A549 (cell line): Measurements from ENCODE around the gene VWC2. TPM values are rescaled to one million over a fixed set of nuclear protein-coding genes. Genes with fewer than 3 reads are reported as not detected.

Source experiments
- ATAC-seq, 2 experiments: fragments of 200-7000 bp in 1 of 2; fragments of >200 bp in 1 of 2; cut with Nextera tagmentation in 1 of 2; cut with Tn5 transposase in 1 of 2; 3 replicates each; pipeline versions ENCODE4 v1.8.0 to v1.9.1; 2018 to 2020; ENCODE audit warnings: mild to moderate bottlenecking in 1 of 2, moderate library complexity in 1 of 2
- CTCF ChIA-PET: fragments of 300-600 bp; sonication (Branson Sonifier 250); formaldehyde crosslinking; extraction: SDS; loops from one replicate; lab custom pipeline; 2021; ENCODE audit warnings: antibody characterized with exemption, inconsistent platforms; lab: Yijun Ruan, JAX
- POLR2A ChIA-PET: fragments of 350-600 bp; formaldehyde crosslinking; extraction: SDS; loops from one replicate; lab custom pipeline; 2021; ENCODE audit warnings: antibody characterized with exemption, inconsistent platforms; lab: Yijun Ruan, JAX
- DNase-seq, 2 experiments: peaks; one replicate each; pipeline versions ENCODE4 v3.0.0 to v3.0.0-alpha.2; 2011 to 2016; ENCODE audit warnings: low read depth in 1 of 2, low spot score in 1 of 2
- FAIRE-seq: peaks from 2 replicates; lab custom pipeline; 2011; peaks lifted over from hg19 to GRCh38; lab: Jason Lieb, UNC
- H3K27ac ChIP-seq, 2 experiments: fragments of >200 bp; sonication (Bioruptor Twin); formaldehyde crosslinking; 3 replicates each; pipeline ENCODE4 v1.5.1; 2016 to 2017
- H3K4me1 ChIP-seq: fragments of >200 bp; sonication (Bioruptor Twin); formaldehyde crosslinking; 3 replicates; pipeline ENCODE4 v1.6.1; 2016
- H3K4me2 ChIP-seq: fragments of >200 bp; sonication (Bioruptor Twin); formaldehyde crosslinking; 3 replicates; pipeline ENCODE4 v1.6.1; 2016
- H3K4me3 ChIP-seq: fragments of >200 bp; sonication (Bioruptor Twin); formaldehyde crosslinking; 3 replicates; pipeline ENCODE4 v1.5.1; 2016
- H3K9me3 ChIP-seq: fragments of >200 bp; sonication (Bioruptor Twin); formaldehyde crosslinking; 3 replicates; pipeline ENCODE4 v1.6.1; 2016
- CBX8 ChIP-seq: fragments of 200-600 bp; sonication (generic); IDR thresholded peaks from 2 replicates; pipeline ENCODE4 v1.6.1; 2016
- CEBPB ChIP-seq, 2 experiments: fragments of >200 bp in 1 of 2; sonication (Bioruptor Twin) in 1 of 2; formaldehyde crosslinking in 1 of 2; IDR thresholded peaks; 2 replicates each; pipeline ENCODE4 v1.6.1; 2012 to 2016
- CHD2 ChIP-seq: fragments of 150-350 bp; IDR thresholded peaks from 2 replicates; pipeline ENCODE4 v1.6.1; 2014; ENCODE audit warnings: low read length; ENCODE audit not compliant: partially characterized antibody
- E2F6 ChIP-seq: IDR thresholded peaks from 2 replicates; pipeline ENCODE4 v1.6.1; 2012; ENCODE audit warnings: low read depth, borderline replicate concordance
- EHF ChIP-seq: fragments of 250-450 bp; sonication (Bioruptor Pico); IDR thresholded peaks from 2 replicates; pipeline ENCODE4 v1.5.0; 2020; ENCODE audit warnings: mild to moderate bottlenecking
- EHMT2 ChIP-seq: fragments of 200-600 bp; sonication (generic); IDR thresholded peaks from 2 replicates; pipeline ENCODE4 v1.6.1; 2016; ENCODE audit warnings: antibody characterized with exemption, low read depth, mild to moderate bottlenecking, moderate library complexity
- ESRRA ChIP-seq: fragments of 150-350 bp; IDR thresholded peaks from 2 replicates; pipeline ENCODE4 v1.6.1; 2014; ENCODE audit warnings: mild to moderate bottlenecking, low read length, borderline replicate concordance
- FOSB ChIP-seq: fragments of 250-450 bp; sonication (Bioruptor Pico); IDR thresholded peaks from 2 replicates; pipeline ENCODE4 v1.5.0; 2020; ENCODE audit warnings: mild to moderate bottlenecking, moderate library complexity
- FOSL2 ChIP-seq, 2 experiments: fragments of 450-650 bp in 1 of 2; fragments of >200 bp in 1 of 2; sonication (Bioruptor Twin) in 1 of 2; formaldehyde crosslinking; IDR thresholded peaks; 2 replicates each; pipeline versions ENCODE4 v1.5.0 to v1.6.1; 2016 to 2020; ENCODE audit warnings: mild to moderate bottlenecking in 1 of 2, moderate library complexity in 1 of 2
- GATA3 ChIP-seq: IDR thresholded peaks from 2 replicates; pipeline ENCODE4 v1.6.1; 2012; ENCODE audit warnings: borderline replicate concordance
- HES2 ChIP-seq: fragments of >200 bp; sonication (Bioruptor Twin); formaldehyde crosslinking; IDR thresholded peaks from 2 replicates; pipeline ENCODE4 v1.6.1; 2016
- HOXB5 ChIP-seq: fragments of 250-450 bp; sonication (Bioruptor Pico); IDR thresholded peaks from 2 replicates; pipeline ENCODE4 v1.5.0; 2020; ENCODE audit warnings: mild to moderate bottlenecking, moderate library complexity
- JUN ChIP-seq, 2 experiments: fragments of >200 bp; sonication (Bioruptor Twin); formaldehyde crosslinking; IDR thresholded peaks; 2 replicates in 1 of 2; 3 replicates in 1 of 2; pipeline ENCODE4 v1.6.1; 2016 to 2017
- JUNB ChIP-seq: fragments of >200 bp; sonication (Bioruptor Twin); formaldehyde crosslinking; IDR thresholded peaks from 2 replicates; pipeline ENCODE4 v1.6.1; 2016
- MAZ ChIP-seq: fragments of 150-350 bp; IDR thresholded peaks from 2 replicates; pipeline ENCODE4 v1.6.1; 2014; ENCODE audit warnings: antibody characterized with exemption, low read depth, low read length, borderline replicate concordance
- NPAS2 ChIP-seq: fragments of 250-450 bp; sonication (Bioruptor Pico); IDR thresholded peaks from 2 replicates; pipeline ENCODE4 v1.8.0; 2022; ENCODE audit warnings: mild to moderate bottlenecking, moderate library complexity, borderline replicate concordance
- NR3C1 ChIP-seq: fragments of >200 bp; sonication (Bioruptor Twin); formaldehyde crosslinking; IDR thresholded peaks from 3 replicates; pipeline ENCODE4 v1.6.1; 2017
- PBX3 ChIP-seq: IDR thresholded peaks from 2 replicates; pipeline ENCODE4 v1.6.1; 2012
- PHF8 ChIP-seq: fragments of 200-600 bp; sonication (generic); IDR thresholded peaks from 2 replicates; pipeline ENCODE4 v1.6.1; 2016; ENCODE audit warnings: low read depth, mild to moderate bottlenecking, antibody characterized with exemption, moderate library complexity, borderline replicate concordance
- POLR2A ChIP-seq: IDR thresholded peaks from 2 replicates; pipeline ENCODE4 v1.6.1; 2012; ENCODE audit warnings: mild to moderate bottlenecking, low read length
- POLR2AphosphoS2 ChIP-seq: conservative IDR thresholded peaks from 2 replicates; pipeline ENCODE4 v1.6.1; 2012; ENCODE audit warnings: low read length, improper control_type of control experiment, inconsistent platforms
- RCOR1 ChIP-seq: fragments of 150-350 bp; IDR thresholded peaks from 2 replicates; pipeline ENCODE4 v1.6.1; 2014; ENCODE audit warnings: antibody characterized with exemption, low read length, low read depth
- RNF2 ChIP-seq: fragments of 200-600 bp; sonication (generic); IDR thresholded peaks from 2 replicates; pipeline ENCODE4 v1.6.1; 2016; ENCODE audit warnings: low read depth, mild to moderate bottlenecking, antibody characterized with exemption, moderate library complexity, borderline replicate concordance
- SMC3 ChIP-seq: fragments of >200 bp; sonication (Bioruptor Twin); formaldehyde crosslinking; IDR thresholded peaks from 3 replicates; pipeline ENCODE4 v1.6.1; 2018; ENCODE audit warnings: inconsistent platforms
- TFCP2L1 ChIP-seq: fragments of 250-450 bp; sonication (Bioruptor Pico); IDR thresholded peaks from 2 replicates; pipeline ENCODE4 v1.5.0; 2021; ENCODE audit warnings: mild to moderate bottlenecking
- USF2 ChIP-seq: fragments of 450-650 bp; IDR thresholded peaks from 2 replicates; pipeline ENCODE4 v1.6.1; 2014; ENCODE audit warnings: antibody characterized with exemption
- ZC3H11A ChIP-seq: fragments of 450-650 bp; IDR thresholded peaks from 2 replicates; pipeline ENCODE4 v1.6.1; 2014; ENCODE audit warnings: antibody characterized with exemption, mild to moderate bottlenecking
- ZFP36 ChIP-seq: fragments of 450-650 bp; IDR thresholded peaks from 2 replicates; pipeline ENCODE4 v1.6.1; 2014; ENCODE audit warnings: borderline replicate concordance; ENCODE audit not compliant: partially characterized antibody
- ZSCAN20 ChIP-seq: fragments of 250-450 bp; sonication (Bioruptor Pico); IDR thresholded peaks from 2 replicates; pipeline ENCODE4 v1.8.0; 2022; ENCODE audit warnings: mild to moderate bottlenecking, moderate library complexity
- WGBS: methylation state at CpG from one replicate; pipeline ENCODE4 v1.1.6; 2017; ENCODE audit errors: missing lambda C conversion rate; 5-methylcytosine and 5-hydroxymethylcytosine counted together
- polyA plus RNA-seq, 4 experiments: library from polyadenylated mRNA; depleted of rRNA in 3 of 4; stranded (reverse); fragments of >200 nt; fragmentation: RNase III in 1 of 4; extraction: RNeasy Plus Mini Kit Qiagen cat#74134 plus additional on column Dnase treatment in 1 of 4; gene quantifications; 2 replicates in 3 of 4; 3 replicates in 1 of 4; pipeline ENCODE4 v1.2.3, GENCODE V29; 2011 to 2017

VWC2 gene
- polyA plus RNA-seq, 2 of the 4 experiments (the other 2 are of a cell fraction), result not detected

- POLR2A ChIA-PET, result no interaction called here
- H3K9me3 ChIP-seq, result peaks cover 2% of the 10 kb centered on the region; the same call in 1 of the 3 replicates
- no peak overlapping the region for H3K27ac ChIP-seq
- 23% methylated on average over 4 of the region's 4 CpGs for WGBS
- H3K4me2 ChIP-seq, result no peak overlapping the region
- no peaks in the 10 kb centered on the region for H3K4me1 ChIP-seq
- TF ChIP-seq POLR2AphosphoS2 (no peak), POLR2A (no peak)
- TF ChIP-seq, all 56 proteins: peak for 0
- no peak for FAIRE-seq
- ATAC-seq, result no peak
- no peak overlapping the region for H3K4me3 ChIP-seq
- CTCF ChIA-PET, result no interaction called here
- DNase-seq, result no peak
These were observed 2.6 kb upstream of the VWC2 start for GRCh38 chr7:49770838-49771237.

DNA sequence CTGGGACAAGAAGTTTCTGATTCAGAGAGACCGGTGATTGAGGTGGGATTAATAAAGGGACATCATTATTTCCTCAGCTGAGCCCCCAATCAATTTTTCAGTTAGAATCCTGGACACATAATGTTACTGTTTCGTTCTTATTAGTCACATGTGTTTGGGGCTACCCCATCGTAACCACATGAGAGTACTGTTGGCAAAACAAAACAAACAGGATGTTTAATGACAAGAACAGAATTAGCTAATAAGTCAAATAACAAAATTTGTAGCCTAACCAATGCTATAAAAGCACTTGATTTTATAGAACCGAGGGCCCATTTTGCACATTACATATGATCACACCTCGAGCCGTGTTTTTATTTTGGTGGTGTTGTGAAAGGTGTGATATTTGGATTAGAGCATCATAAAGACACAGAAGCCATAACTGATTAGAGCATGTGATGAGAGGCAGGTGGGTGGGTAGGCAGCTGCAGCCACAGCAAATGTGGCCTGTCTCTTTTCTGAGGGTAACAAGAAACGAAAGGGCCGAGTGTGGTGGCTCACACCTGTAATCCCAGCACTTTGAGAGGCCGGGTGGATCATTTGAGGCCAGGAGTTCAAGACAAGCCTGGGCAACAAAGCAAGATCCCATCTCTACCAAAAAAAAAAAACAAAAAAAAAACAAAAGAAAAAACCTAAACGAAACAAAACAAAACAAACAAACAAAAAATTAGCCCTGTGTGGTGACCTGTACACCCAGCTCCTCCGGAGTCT, 1.8 kb upstream of the VWC2 start:
- POLR2A ChIA-PET, result no interaction called here
- DNase-seq (no peak), ATAC-seq (no peak), FAIRE-seq (no peak)
- TF ChIP-seq PHF8, result no peak
- Histone ChIP-seq H3K27ac (no peak overlapping the region), H3K4me1 (no peaks in the 10 kb centered on the region), H3K4me2 (no peak overlapping the region), H3K4me3 (no peak overlapping the region), H3K9me3 (peaks cover 2% of the 10 kb centered on the region; the same call in 1 of the 3 replicates)
- 8% methylated on average over 11 of the region's 11 CpGs for WGBS
- CTCF ChIA-PET, result no interaction called here

DNA sequence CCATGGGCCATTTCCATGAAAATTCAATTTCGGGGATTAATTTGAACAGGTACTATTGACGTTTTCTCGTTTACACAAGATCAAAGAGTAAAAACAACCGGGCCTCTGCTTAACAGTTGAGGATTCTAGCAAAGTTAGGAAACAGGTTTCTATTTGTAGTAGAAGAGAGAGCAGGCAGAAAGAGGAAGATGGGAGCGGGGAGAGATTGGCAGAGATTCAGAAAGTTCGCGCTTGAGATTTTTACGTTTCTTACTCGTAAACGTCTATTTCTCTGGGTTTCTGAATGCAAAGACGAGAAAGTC, 571 bp upstream of the VWC2 start:
- ChIA-PET POLR2A (interaction anchor here (0.6 kb wide), 1 partner anchor 1462 kb away, joined by 4 read pairs; no protein-coding TSS in a partner anchor), CTCF (no interaction called here)
- Histone ChIP-seq H3K4me1 (no peaks in the 10 kb centered on the region), H3K9me3 (peaks cover 2% of the 10 kb centered on the region; the same call in 1 of the 3 replicates), H3K4me2 (no peak overlapping the region), H3K27ac (no peak overlapping the region), H3K4me3 (no peak overlapping the region)
- 39% methylated on average over 11 of the region's 11 CpGs for WGBS
- FAIRE-seq (no peak), ATAC-seq (no peak), DNase-seq (no peak)
- TF ChIP-seq JUN (IDR thresholded peaks at IDR 0.05) (no peak), RNF2 (no peak), RCOR1 (no peak), MAZ (no peak), CEBPB (IDR thresholded peaks at IDR 0.05) (no peak), ESRRA (no peak), E2F6 (no peak), GATA3 (no peak), CBX8 (no peak), ZC3H11A (no peak), ZSCAN20 (CRISPR knock-in tag) (no peak), PBX3 (no peak), ZFP36 (no peak), FOSB (CRISPR knock-in tag) (no peak), EHF (CRISPR knock-in tag) (no peak), NPAS2 (no peak), TFCP2L1 (CRISPR knock-in tag) (no peak)

DNA sequence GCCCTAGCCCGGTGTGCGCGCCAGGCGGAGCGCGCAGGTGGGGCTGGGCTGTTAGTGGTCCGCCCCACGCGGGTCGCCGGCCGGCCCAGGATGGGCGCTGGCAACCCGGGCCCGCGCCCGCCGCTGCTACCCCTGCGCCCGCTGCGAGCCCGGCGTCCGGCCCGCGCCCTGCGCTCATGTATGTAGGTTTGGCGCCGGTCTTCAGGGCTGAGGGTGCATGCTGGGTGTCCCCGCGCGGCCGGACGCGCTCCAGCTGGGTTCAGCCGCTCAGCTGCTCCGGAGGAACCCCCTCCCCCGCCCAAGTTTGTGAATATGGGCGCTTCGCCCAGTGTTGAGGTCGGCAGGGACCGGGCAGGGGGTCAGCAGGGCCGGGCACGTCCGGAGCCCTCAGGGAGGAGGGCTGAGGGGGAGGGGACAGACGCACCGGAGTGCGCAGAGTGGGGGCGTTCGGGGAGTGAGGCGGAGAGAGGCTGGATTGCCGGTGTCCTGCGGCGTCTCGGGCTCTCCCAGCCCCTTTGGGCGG, 559 bp downstream of the VWC2 start:
- TF ChIP-seq CBX8, result no peak
- no peak for TF ChIP-seq GATA3
- no peak for TF ChIP-seq FOSB (CRISPR knock-in tag)
- no peak for TF ChIP-seq HES2
- no peak for TF ChIP-seq FOSL2 (IDR thresholded peaks at IDR 0.05)
- no peak for TF ChIP-seq FOSL2 (CRISPR knock-in tag; IDR thresholded peaks at IDR 0.05)
- no peak for TF ChIP-seq USF2
- TF ChIP-seq EHMT2, result no peak
- no peak for TF ChIP-seq JUNB
- TF ChIP-seq PHF8, result no peak
- TF ChIP-seq CHD2, result no peak
- no peak for TF ChIP-seq RNF2
- no peak for TF ChIP-seq POLR2AphosphoS2
- TF ChIP-seq HOXB5, result no peak
- no peak for TF ChIP-seq SMC3
- TF ChIP-seq NR3C1, result no peak
- no peaks in the 10 kb centered on the region for H3K4me1 ChIP-seq
- no CpG with 5 or more reads among the region's 56 CpGs for WGBS
- no peak for ATAC-seq
- ChIA-PET POLR2A (no interaction called here), CTCF (no interaction called here)
- no peak overlapping the region for H3K4me2 ChIP-seq
- no peak overlapping the region for H3K27ac ChIP-seq
- H3K4me3 ChIP-seq, result no peak overlapping the region
- peaks cover 2% of the 10 kb centered on the region; the same call in 1 of the 3 replicates for H3K9me3 ChIP-seq
- FAIRE-seq, result no peak
- no peak for DNase-seq
